Liver (tissue), 9 donors: ENCODE data around the gene PARVG. TPM values are rescaled to one million over a fixed set of nuclear protein-coding genes. Genes with fewer than 3 reads are reported as not detected.

Experiments used
- DNase-seq: peaks from one replicate; pipeline ENCODE4 v3.0.0-alpha.2; 2017; ENCODE audit warnings: low spot score
- H3K27ac ChIP-seq, 2 donors: one replicate each; pipeline ENCODE4 v1.7.0; 2013; ENCODE audit warnings: inconsistent platforms in 2 of 2, low read length in 2 of 2, control low read depth in 1 of 2, low read depth in 1 of 2, mild to moderate bottlenecking in 1 of 2
- H3K27me3 ChIP-seq, 4 donors: one replicate each; pipeline versions ENCODE4 v1.6.1 to v1.7.0; 2013; ENCODE audit warnings: low read length in 3 of 4, inconsistent platforms in 1 of 4, mild to moderate bottlenecking in 1 of 4, moderate library complexity in 1 of 4; ENCODE audit not compliant: control insufficient read depth in 4 of 4, insufficient read depth in 4 of 4
- H3K36me3 ChIP-seq, 4 donors: one replicate each; pipeline versions ENCODE4 v1.6.1 to v1.7.0; 2013; ENCODE audit warnings: low read length in 3 of 4, mild to moderate bottlenecking in 3 of 4, low read depth in 1 of 4, moderate library complexity in 1 of 4; ENCODE audit not compliant: control insufficient read depth in 4 of 4, insufficient read depth in 3 of 4
- H3K4me1 ChIP-seq, 4 donors: one replicate each; pipeline versions ENCODE4 v1.6.1 to v1.7.0; 2013; ENCODE audit warnings: low read length in 3 of 4, mild to moderate bottlenecking in 3 of 4, moderate library complexity in 1 of 4; ENCODE audit not compliant: control insufficient read depth in 4 of 4, insufficient read depth in 4 of 4
- H3K4me3 ChIP-seq, 3 donors: one replicate each; pipeline versions ENCODE4 v1.6.1 to v1.7.0; 2013; ENCODE audit warnings: low read length in 3 of 3, control low read depth in 1 of 3, low read depth in 1 of 3, mild to moderate bottlenecking in 1 of 3
- H3K9ac ChIP-seq, 2 donors: one replicate each; pipeline ENCODE4 v1.7.0; 2013; ENCODE audit warnings: low read length in 2 of 2, mild to moderate bottlenecking in 2 of 2, moderate library complexity in 2 of 2, control low read depth in 1 of 2, low read depth in 1 of 2
- H3K9me3 ChIP-seq, 4 donors: one replicate each; pipeline versions ENCODE4 v1.6.1 to v1.7.0; 2013; ENCODE audit warnings: low read length in 3 of 4; ENCODE audit not compliant: control insufficient read depth in 4 of 4
- ATF3 ChIP-seq: IDR thresholded peaks from 2 replicates; pipeline ENCODE4 v1.6.1; 2016; ENCODE audit warnings: antibody characterized with exemption
- CTCF ChIP-seq: fragments of 150-350 bp; IDR thresholded peaks from 2 replicates; pipeline ENCODE4 v1.5.1; 2017; ENCODE audit warnings: improper control_type of control experiment, low read depth, low read length; ENCODE audit not compliant: missing input control
- EGR1 ChIP-seq, 2 donors: IDR thresholded peaks; 2 replicates each; pipeline ENCODE4 v1.6.1; 2016 to 2018; ENCODE audit warnings: antibody characterized with exemption in 2 of 2, low read depth in 2 of 2
- FOXA1 ChIP-seq: IDR thresholded peaks from 2 replicates; pipeline ENCODE4 v1.6.1; 2016; ENCODE audit warnings: antibody characterized with exemption
- FOXA2 ChIP-seq: IDR thresholded peaks from 2 replicates; pipeline ENCODE4 v1.6.1; 2016; ENCODE audit warnings: antibody characterized with exemption
- GABPA ChIP-seq, 2 donors: IDR thresholded peaks in 1 of 2; conservative IDR thresholded peaks in 1 of 2; 2 replicates each; pipeline ENCODE4 v1.6.1; 2016; ENCODE audit warnings: antibody characterized with exemption in 2 of 2, mild to moderate bottlenecking in 1 of 2, moderate library complexity in 1 of 2
- HNF4A ChIP-seq, 2 donors: conservative IDR thresholded peaks; 2 replicates each; pipeline ENCODE4 v1.6.1; 2016; ENCODE audit warnings: antibody characterized with exemption in 2 of 2, mild to moderate bottlenecking in 2 of 2
- HNF4G ChIP-seq: IDR thresholded peaks from 2 replicates; pipeline ENCODE4 v1.6.1; 2016; ENCODE audit warnings: antibody characterized with exemption
- JUND ChIP-seq, 2 donors: IDR thresholded peaks; 2 replicates each; pipeline ENCODE4 v1.6.1; 2016; ENCODE audit warnings: antibody characterized with exemption in 2 of 2
- MAX ChIP-seq: IDR thresholded peaks from 2 replicates; pipeline ENCODE4 v1.6.1; 2016; ENCODE audit warnings: antibody characterized with exemption
- NR2F2 ChIP-seq: IDR thresholded peaks from 2 replicates; pipeline ENCODE4 v1.6.1; 2016; ENCODE audit warnings: antibody characterized with exemption
- RAD21 ChIP-seq, 2 donors: IDR thresholded peaks; 2 replicates each; pipeline ENCODE4 v1.6.1; 2016; ENCODE audit warnings: antibody characterized with exemption in 2 of 2, mild to moderate bottlenecking in 2 of 2
- REST ChIP-seq: IDR thresholded peaks from 2 replicates; pipeline ENCODE4 v1.6.1; 2016; ENCODE audit warnings: antibody characterized with exemption, mild to moderate bottlenecking
- RXRA ChIP-seq, 2 donors: IDR thresholded peaks; 2 replicates each; pipeline ENCODE4 v1.6.1; 2017 to 2018; ENCODE audit warnings: antibody characterized with exemption in 2 of 2, mild to moderate bottlenecking in 1 of 2
- SP1 ChIP-seq: IDR thresholded peaks from 2 replicates; pipeline ENCODE4 v1.6.1; 2018; ENCODE audit warnings: antibody characterized with exemption, mild to moderate bottlenecking
- TAF1 ChIP-seq: conservative IDR thresholded peaks from 2 replicates; pipeline ENCODE4 v1.6.1; 2016; ENCODE audit warnings: antibody characterized with exemption, mild to moderate bottlenecking
- YY1 ChIP-seq: IDR thresholded peaks from 2 replicates; pipeline ENCODE4 v1.6.1; 2016; ENCODE audit warnings: antibody characterized with exemption, mild to moderate bottlenecking
- ZBTB33 ChIP-seq: IDR thresholded peaks from 2 replicates; pipeline ENCODE4 v1.6.1; 2016; ENCODE audit warnings: antibody characterized with exemption
- WGBS: extraction: QIAGEN DNeasy Blood & Tissue Kit; methylation state at CpG from one replicate; pipeline ENCODE4 v1.1.7; 2013; 5-methylcytosine and 5-hydroxymethylcytosine counted together
- polyA plus RNA-seq, 2 donors: library from polyadenylated mRNA; stranded (reverse) in 1 of 2; unstranded in 1 of 2; fragments of 200-250 nt in 1 of 2; fragments of >200 nt in 1 of 2; fragmentation: Nextera tagmentation in 1 of 2; extraction: Ambion mirVana in 1 of 2; gene quantifications; one replicate each; pipeline versions ENCODE4 v1.2.1 to v1.2.3, GENCODE V29; 2013 to 2015
- total RNA-seq, 2 donors: library from RNA; depleted of rRNA; stranded (reverse); fragments of >200 nt; gene quantifications; one replicate each; pipeline ENCODE4 v1.2.3, GENCODE V29; 2014
- donor health status: healthy.
- donor health status: healthy.
- donor health status: healthy.
- donor health status: healthy.
- donor health status: healthy.

The PARVG gene
- total and polyA plus RNA-seq, 4 donors: 4.0 to 12.1 (median 6.6) TPM

GRCh38 chr22:44199164-44199563, 18.4 kb downstream of the PARVG start:
- H3K4me1 ChIP-seq: no peaks in the 10 kb centered on the region
- DNase-seq: no peak
- H3K4me3 ChIP-seq: no peak overlapping the region
- no peak overlapping the region for H3K27ac ChIP-seq
- peaks cover 0 to 2% (median 0%) of the 10 kb centered on the region in 4 donors for H3K36me3 ChIP-seq
- TF ChIP-seq FOXA2: no peak
- TF ChIP-seq HNF4A (conservative IDR thresholded peaks at IDR 0.05): no peak
- no peaks in the 10 kb centered on the region for H3K27me3 ChIP-seq
- no peaks in the 10 kb centered on the region for H3K9me3 ChIP-seq
- no peak overlapping the region for H3K9ac ChIP-seq
- WGBS: 77% methylated on average over 2 of the region's 2 CpGs

GRCh38 chr22:44199866-44200265, 19.1 kb downstream of the PARVG start:
- Histone ChIP-seq H3K27ac (no peak overlapping the region), H3K4me1 (no peaks in the 10 kb centered on the region), H3K9me3 (no peaks in the 10 kb centered on the region), H3K9ac (no peak overlapping the region), H3K27me3 (no peaks in the 10 kb centered on the region), H3K36me3 (peaks cover 0 to 2% (median 0%) of the 10 kb centered on the region in 4 donors), H3K4me3 (no peak overlapping the region)
- TF ChIP-seq SP1 (no peak), HNF4G (no peak), FOXA1 (no peak), ZBTB33 (no peak), JUND (IDR thresholded peaks at IDR 0.05) (no peak), EGR1 (IDR thresholded peaks at IDR 0.05; ENCODE audit: low read depth in 2 of 2) (no peak), GABPA (IDR thresholded peaks at IDR 0.05 in 1 of 2, conservative IDR thresholded peaks at IDR 0.05 in 1 of 2) (no peak), ATF3 (no peak), NR2F2 (no peak), FOXA2 (no peak), CTCF (no peak), YY1 (no peak)
- DNase-seq: no peak
- WGBS: 75% methylated on average over 5 of the region's 5 CpGs

GRCh38 chr22:44200451-44200850, 19.7 kb downstream of the PARVG start:
- Histone ChIP-seq H3K4me1 (no peaks in the 10 kb centered on the region), H3K36me3 (peaks cover 0 to 2% (median 0%) of the 10 kb centered on the region in 4 donors), H3K9ac (no peak overlapping the region), H3K27me3 (no peaks in the 10 kb centered on the region), H3K4me3 (no peak overlapping the region), H3K9me3 (no peaks in the 10 kb centered on the region), H3K27ac (no peak overlapping the region)
- DNase-seq: no peak
- WGBS: 90% methylated on average over 6 of the region's 6 CpGs
- TF ChIP-seq ZBTB33 (no peak), HNF4G (no peak), GABPA (IDR thresholded peaks at IDR 0.05 in 1 of 2, conservative IDR thresholded peaks at IDR 0.05 in 1 of 2) (no peak), MAX (no peak), REST (no peak), ATF3 (no peak), FOXA2 (no peak), NR2F2 (no peak), HNF4A (conservative IDR thresholded peaks at IDR 0.05) (no peak), TAF1 (no peak), RXRA (IDR thresholded peaks at IDR 0.05) (no peak), JUND (IDR thresholded peaks at IDR 0.05) (no peak), YY1 (no peak), FOXA1 (no peak), SP1 (no peak), RAD21 (IDR thresholded peaks at IDR 0.05) (no peak)
